Limb (tissue), 2 donors: ENCODE data around the gene EXOC6.

Experiments
- DNase-seq, 2 donors: peaks; one replicate each; pipeline ENCODE4 v3.0.0-alpha.2; 2016; ENCODE audit errors: extremely low spot score in 2 of 2

Gene EXOC6

DNA sequence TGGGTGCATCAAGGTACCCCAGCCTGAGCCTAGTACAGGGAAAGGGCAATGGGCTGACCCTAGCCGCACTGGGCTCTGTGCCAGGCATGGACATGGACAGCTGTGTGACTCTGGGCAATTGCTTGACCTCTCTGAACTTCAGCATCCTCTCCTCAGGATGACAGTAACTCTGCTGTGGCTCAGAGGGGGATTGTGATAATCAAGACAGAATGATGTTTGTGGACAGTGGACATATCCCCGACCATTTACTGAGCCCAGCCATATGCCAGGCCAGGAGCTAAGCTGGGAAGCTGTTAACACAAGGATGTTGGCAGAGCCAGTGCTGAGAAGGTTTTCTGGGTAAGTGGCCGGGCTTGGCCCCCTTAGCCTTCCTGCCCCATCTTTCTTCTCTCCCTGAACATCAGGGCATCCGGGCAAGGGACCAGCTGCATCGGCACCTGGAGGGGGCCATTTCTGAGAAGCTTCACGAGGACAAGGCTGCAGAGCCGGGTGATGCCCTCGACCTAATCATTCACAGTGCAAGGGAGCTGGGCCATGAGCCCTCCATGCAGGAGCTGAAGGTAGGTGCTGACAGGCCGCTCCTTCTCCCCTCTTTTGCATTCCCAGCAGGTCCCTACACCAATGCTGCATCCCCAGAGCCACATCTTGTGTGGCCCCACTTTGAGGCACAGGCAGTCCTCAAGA lies 215.8 kb downstream of the EXOC6 start:
- no peak for DNase-seq

DNA sequence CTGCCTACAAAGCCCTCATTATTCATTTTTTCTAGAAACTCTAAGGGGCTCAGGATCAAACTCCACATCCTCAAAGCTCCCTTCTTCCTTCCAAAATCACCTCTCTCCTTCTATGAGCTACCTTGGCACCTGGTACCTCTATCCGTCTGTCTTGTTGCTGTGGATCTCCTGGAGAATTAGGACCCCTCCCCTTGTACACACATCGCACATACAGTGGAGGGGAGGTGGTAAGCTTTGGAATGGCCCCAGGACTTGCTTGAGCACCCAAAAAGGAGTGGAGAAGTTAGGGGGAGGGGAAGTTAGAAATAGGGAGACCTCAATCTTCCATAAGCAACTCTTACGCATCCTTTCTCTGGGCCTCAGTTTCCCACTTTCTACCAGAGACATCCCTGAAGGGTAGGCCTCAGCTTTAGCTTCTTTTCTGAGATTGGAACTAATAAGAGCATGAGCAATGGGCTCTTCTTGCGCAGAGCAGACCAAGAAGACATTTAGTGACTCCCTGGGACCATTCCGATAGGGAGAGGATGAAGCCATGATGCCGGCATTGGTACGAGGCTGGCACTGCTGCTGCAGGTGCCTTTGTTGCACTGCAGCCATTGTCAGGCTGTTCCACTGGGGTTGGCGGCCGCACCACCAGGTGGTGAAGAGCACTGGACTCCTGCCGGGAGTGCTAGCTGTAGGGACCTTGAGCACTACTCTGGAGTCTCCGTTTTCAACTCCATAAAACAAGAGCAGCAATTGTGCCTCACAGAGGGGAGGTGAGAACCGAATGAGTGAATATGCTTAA lies 216.7 kb downstream of the EXOC6 start:
- no peak for DNase-seq

DNA sequence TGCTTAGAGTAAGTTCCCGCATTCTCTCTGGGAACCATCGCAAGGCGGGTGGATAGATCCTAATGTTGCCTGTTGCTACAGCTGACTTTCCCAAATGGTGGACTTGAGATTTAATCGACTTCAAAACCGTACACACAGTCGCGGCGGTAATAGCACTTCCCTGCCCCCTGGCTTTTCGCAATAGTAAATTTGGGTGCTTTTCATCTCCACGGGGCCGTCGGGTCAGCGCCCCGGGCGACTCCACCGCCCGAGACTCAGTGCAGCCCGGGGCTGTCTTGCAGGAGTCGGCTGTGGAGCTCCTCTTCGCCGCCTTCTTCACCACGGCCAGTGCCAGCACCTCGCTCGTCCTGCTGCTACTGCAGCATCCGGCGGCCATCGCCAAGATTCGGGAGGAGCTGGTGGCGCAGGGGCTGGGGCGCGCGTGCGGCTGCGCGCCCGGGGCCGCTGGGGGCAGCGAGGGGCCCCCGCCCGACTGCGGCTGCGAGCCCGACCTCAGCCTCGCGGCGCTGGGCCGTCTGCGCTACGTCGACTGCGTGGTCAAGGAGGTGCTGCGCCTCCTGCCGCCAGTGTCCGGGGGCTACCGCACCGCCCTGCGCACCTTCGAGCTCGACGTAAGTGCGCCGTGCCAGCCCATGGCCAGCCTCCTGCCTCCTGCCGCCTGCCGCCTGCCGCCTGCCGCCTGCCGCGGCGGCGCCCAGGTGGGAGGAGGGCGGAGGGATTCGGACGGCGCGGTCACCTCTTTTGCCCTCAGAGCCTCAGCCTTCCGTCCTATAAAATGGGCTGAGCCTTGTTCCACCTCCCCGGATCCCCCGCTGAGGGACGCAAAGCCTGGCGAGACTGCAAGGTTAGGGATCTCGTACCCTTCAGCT lies 217.6 kb downstream of the EXOC6 start:
- DNase-seq: no peak

DNA sequence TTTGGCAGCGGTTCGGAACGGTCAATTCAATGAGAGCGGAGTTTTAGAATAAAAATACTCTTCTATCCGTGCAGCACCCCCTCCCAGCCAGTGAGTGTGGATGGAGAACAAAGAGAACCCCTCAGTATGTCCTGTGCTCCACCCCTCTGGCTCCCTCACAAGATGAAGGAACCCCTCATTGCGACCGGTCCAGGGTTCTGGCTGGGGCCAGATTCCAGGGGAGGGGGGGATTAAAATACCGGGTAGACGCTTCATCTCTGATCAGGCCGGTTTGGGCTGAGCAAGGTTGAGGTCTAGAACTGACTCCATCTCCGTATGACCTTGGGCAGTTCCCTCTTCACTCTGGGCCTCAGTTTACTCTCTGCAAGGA lies 218.2 kb downstream of the EXOC6 start:
- no peak for DNase-seq

DNA sequence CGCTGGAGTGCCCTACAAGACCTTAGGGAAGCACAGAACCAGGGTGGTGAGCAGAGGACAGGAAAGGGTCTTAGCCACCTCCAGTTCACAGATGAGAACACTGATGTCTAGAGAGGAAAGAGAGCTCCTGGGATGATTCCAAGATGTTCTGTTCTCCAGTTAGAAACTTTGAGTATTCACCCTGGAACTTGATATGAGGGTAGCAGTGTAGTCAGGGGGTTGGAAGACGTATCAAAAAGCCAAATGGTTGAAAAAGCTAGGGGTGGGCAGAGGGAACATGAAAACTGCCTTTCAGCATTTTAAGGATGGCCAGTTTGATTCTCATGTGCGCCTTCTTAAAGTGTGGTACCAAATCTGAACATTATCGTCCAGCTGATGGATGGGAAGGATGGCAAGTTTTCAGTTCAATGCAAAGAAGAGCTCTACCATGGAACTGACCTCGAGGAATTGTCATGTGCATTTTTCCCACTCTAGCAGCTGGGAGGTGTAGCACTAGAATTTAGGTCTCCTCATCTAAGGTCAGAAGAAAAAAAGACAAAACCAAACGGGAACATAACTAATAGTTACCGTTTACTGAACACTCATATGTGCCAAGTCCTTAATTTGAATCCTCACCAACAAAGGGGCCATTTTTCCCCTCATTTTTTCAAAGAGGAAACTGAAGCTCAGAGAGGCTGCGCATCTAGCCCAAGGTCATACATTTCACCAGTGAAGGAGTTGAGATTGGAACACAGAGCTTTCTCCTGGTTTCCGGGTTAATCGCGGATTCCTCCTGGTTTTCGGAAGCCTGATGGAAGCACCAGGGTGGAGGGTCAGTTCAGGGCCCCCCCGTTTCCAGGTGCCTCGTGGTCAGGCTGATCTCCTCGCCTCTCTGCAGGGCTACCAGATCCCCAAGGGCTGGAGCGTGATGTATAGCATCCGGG lies 219.4 kb downstream of the EXOC6 start:
- DNase-seq: no peak

DNA sequence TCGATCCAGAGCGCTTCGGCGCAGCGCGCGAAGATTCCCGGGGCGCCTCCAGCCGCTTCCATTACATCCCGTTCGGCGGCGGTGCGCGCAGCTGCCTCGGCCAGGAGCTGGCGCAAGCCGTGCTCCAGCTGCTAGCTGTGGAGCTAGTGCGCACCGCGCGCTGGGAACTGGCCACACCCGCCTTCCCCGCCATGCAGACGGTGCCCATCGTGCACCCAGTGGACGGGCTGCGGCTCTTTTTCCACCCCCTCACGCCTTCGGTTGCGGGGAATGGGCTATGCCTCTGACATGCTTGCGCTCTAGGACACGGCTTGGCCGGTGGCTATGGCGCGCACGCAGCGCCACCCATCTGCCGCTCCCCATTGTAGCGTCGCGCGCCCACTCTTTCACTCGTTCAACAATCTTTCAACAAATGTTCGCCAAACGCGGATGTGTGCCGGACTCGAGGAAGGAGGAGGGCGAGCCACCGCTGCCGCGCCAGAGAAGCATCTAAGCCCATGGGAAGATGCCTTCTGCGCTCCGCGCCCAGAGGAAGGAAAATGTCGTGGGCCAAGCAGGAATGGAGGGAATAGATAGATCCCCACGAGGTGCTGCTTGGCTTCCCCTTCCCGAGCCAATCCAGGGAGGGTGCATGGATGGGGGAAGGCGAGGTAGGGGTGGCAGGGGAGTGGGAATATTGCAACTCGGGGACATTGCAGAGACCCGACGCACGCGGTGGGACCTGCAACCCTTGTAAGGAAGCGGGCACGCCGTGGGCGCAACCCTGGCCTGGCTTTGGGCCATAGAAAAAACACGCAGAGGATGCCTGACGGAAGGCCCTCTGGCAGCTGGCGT lies 220.3 kb downstream of the EXOC6 start:
- DNase-seq: peak in 1 of 2 donors; percentile 69

DNA sequence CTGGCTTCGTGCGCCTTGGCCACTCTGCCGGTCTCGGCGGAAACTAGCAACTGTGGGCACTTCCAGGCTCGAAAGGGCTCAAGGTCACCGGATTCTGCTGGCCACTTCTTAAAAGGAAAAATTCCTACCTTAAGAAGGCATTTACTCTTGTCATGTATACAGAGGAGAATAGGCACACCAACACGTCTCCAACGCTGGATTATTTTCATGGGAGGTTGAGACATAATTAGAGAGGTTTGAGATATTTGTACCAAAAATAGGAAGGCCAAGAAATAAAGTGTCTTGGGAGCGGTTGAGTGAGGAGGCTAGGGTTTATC lies 220.9 kb downstream of the EXOC6 start:
- no peak for DNase-seq

DNA sequence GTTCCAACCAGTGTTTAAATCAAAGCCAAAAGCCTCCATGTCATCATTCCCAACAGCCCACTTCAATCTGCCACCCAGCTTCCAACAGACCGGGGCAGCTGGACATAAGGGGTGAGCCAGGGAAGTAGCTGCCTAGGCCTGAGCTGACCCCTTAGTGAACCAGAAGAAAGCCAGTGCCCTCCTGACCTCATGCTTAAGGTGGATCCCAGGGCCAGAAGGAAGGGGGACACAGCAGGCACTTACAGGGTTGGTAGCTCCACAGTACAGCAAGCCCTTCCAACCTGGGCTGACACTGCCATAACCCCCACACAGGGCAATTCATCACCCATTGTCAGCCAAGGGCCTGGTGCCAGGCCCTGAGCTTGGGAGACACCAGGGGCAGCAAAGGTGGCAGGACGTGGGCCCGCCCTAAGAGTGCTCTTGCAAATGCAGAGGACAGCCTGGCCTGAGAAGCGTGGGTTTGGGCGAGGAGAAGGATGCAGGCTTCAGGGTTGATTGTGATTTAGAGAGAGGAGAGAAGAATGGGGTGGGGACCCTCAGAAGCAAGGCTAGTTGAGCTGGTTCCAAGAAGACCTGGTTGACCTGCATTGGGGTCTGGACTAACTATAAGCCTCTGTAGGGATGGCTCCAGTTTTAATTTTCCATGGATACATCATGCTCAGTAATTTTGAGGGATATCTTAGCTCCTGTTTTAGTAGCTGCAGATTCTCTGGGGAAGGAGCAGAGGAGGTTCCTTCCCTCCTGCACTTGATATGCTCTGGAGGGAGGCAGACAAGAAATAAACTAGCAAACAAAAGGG lies 222.3 kb downstream of the EXOC6 start:
- no peak for DNase-seq

DNA sequence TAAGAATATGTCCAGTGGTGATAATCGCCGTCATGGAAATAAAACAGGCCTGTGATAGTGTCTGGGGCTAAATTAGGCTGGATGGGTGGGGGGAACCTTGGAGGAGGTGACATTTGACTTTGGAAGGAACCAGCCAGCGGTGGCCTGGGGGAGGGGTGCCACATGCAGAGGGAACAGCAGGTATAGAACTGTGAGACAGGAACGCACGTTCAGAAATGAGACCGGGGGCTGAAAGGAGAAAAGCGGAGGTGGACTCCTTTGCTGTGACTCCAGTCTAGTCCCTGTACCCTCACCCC lies 222.8 kb downstream of the EXOC6 start:
- no peak for DNase-seq

DNA sequence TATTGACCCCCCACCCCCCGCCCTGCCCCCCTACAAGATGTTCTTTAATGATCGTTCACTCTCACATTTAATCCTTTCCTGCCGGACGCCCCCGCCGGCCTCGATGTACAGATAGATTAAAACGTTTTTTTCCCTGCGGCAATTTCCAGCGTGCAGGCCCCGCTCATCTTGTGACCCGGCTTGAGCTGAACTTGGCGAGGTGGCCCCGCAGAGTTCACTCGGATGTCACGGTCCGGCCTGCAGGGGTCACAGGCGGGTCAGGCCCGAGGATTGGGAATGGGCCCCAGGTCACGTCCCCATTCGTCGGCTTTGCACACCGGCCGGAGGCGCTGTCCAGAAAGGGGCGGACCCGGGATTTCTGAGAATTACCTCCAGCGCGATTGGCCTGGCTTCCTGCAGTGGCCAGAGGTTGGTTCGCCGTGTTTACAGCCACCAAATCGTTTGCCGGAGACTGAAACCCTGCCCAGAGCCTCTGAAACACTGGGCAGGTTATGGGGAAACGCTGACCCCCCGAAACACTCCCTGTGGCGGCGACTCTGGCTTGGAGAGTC lies 223.4 kb downstream of the EXOC6 start:
- no peak for DNase-seq

DNA sequence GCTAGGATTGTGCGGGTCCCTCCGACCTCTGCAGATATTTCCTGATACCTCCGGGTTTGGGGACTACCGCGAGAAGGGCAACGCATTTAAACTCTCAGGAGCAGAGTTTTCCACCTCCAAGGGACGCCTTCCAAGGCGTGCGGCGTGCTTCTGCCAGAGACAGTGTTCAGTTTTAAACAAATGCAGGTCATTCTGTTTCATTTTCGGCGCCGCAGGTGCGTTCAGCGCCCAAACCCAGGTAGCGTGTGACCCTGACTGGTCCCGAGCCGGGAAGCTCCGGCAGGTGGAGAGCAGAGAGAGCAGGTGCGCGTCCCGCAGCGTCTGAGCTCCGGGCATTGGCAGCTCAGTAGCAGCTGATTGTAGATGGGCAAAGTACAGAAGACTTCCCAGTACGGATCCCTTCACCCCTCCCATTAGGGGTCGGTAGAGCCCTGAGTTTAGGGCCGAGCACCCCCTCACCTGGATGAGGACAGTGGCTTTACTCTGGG lies 223.9 kb downstream of the EXOC6 start:
- DNase-seq: no peak

DNA sequence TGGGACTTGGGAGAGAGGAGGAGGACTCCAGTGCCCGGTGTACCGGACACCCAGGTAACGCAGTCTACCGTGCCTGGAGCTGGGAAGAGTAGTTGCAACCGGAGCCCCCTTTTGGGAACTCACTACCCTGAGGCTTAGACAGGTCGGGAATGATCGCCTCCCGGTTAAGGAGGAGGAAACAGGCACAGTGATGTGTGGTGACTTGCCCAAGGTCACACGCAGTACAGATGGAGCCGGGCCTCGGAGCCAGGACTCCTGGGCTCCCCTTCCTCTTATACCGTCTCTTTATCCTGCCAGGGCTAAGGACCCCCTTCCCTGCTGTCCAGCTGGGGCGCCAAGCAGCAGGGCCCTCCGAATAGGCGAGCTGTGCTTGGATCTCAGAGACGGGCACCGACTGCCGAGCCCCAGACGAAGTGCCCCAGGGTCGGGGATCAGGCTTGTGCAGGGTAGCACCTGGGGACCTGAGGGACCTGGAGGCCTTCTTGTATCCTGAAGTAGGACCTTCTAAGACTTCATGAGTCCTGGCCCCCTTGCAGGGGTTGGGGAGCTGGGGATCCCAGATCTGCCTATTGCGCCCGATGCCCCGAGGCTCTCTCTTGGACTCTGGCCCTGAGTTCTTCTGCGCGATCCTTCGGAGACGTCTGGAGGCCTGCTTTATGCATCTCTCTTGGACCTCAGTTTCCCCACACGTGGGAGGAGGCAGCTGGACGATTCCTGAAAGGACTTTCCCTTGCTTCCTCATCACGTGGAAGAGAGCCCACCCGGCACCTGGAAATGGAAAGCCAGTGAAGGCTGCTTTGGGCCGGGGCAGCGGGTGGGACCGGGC lies 224.6 kb downstream of the EXOC6 start:
- no peak for DNase-seq

DNA sequence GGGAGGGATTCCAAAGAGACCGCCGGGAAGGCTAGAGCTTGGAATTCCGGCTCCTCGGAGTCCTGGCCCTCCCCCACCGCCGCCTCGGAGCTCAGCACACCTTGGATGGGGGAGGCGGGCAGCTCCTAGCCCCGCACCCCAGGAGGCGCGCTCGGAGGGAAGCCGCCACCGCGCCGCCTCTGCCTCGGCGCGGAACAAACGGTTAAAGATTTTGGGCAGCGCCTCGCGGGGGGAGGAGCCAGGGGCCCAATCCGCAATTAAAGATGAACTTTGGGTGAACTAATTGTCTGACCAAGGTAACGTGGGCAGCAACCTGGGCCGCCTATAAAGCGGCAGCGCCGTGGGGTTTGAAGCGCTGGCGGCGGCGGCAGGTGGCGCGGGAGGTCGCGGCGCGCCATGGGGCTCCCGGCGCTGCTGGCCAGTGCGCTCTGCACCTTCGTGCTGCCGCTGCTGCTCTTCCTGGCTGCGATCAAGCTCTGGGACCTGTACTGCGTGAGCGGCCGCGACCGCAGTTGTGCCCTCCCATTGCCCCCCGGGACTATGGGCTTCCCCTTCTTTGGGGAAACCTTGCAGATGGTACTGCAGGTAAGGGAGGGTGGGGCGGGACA lies 225.3 kb downstream of the EXOC6 start, which contains the start of gene CYP26A1:
Gene CYP26A1, plus strand, starts transcription at position 355 of the 608 bp plus-strand sequence. Its CDS starts 42 bp downstream, at position 397.
- no peak for DNase-seq

DNA sequence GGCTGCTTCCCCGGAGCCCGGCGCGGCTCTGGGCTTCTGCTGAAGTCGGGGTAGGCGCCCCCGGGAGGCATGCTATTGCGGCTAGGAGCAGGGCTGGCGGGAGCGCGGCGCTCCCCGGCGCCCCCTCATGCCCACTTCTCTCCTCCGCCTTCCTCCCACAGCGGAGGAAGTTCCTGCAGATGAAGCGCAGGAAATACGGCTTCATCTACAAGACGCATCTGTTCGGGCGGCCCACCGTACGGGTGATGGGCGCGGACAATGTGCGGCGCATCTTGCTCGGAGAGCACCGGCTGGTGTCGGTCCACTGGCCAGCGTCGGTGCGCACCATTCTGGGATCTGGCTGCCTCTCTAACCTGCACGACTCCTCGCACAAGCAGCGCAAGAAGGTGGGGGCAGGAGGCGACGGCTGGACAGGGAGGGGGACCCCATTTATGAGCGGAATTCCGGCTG lies 225.9 kb downstream of the EXOC6 start:
- DNase-seq: peak in 1 of 2 donors; percentile 57

DNA sequence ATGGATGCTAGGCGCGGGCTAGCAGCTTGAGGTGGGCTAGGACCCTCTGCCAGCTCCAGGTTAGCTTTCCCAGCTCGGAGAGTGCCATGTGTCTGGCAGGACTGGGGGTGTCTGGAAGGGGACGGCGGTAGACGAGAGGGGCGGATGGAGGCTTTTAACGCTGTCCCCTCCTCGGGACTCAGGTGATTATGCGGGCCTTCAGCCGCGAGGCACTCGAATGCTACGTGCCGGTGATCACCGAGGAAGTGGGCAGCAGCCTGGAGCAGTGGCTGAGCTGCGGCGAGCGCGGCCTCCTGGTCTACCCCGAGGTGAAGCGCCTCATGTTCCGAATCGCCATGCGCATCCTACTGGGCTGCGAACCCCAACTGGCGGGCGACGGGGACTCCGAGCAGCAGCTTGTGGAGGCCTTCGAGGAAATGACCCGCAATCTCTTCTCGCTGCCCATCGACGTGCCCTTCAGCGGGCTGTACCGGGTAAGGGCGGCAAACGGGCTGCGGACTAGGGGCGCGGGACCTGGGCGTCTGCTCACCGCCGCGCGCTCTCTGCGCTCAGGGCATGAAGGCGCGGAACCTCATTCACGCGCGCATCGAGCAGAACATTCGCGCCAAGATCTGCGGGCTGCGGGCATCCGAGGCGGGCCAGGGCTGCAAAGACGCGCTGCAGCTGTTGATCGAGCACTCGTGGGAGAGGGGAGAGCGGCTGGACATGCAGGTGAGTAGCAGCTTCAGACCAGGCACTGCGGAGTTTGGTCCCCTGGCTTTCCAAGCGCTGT lies 226.5 kb downstream of the EXOC6 start:
- peak in 1 of 2 donors; percentile 63 for DNase-seq

DNA sequence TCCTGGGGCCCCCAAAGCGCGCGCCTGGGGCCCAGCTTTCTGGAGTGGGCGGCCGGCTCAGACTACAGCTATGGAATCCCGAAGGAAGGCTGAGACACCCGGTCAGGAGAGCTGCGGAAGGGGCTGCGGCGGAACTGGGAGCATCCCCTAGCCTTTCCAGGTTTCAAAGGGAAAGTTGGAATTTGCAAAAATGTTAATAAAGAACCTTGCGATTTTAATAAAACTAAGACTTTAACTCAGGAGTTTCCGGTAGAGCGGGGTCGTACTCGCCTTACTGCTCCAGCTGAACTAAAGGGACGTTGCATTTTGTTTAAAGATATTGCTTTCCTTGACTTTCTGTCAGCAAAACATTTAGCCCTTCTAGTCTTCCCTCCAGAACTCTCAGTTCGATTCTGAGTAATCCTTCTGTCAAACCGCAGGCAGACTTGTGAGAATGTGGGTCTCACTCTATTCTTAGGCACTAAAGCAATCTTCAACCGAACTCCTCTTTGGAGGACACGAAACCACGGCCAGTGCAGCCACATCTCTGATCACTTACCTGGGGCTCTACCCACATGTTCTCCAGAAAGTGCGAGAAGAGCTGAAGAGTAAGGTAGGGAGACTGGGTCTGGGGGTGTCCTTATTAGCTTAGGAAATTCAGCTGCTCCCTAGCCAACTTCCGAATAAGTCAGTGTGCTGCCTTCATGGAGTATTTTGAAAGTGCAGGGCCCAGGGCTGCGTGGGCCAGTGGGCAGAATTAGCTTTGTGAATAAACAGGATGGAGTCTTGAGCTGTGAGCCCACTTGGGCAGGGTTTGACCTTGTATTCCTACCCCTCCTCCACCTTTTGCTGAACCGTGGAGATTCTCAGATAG lies 227.3 kb downstream of the EXOC6 start:
- DNase-seq: no peak
